ENCODE results near the gene CTRB1.
A peak's percentile ranks its signal among the peaks of the same experiment; 100 is the strongest.
"Not testable (repeated sequence)": the region's sequence is repeated elsewhere in the genome, so short reads cannot be mapped to it uniquely, and the experiment has no call there.

The CTRB1 gene

GRCh38 chr16:75256696-75257343 is 38.0 kb downstream of the CTRB1 start:
- no peak for DNase-seq (ENCODE audit: low spot score)

GRCh38 chr16:75257886-75258806 is 39.4 kb downstream of the CTRB1 start:
- DNase-seq (ENCODE audit: low spot score), result no peak

GRCh38 chr16:75258807-75259141 is 40.0 kb downstream of the CTRB1 start:
- DNase-seq (ENCODE audit: low spot score), result no peak

GRCh38 chr16:75260851-75261589 is 42.2 kb downstream of the CTRB1 start:
- DNase-seq (ENCODE audit: low spot score), result peak; percentile 71

- DNase-seq (ENCODE audit: low spot score), result no peak
These were observed 42.8 kb downstream of the CTRB1 start for GRCh38 chr16:75261590-75262078.

GRCh38 chr16:75262104-75262799 is 43.5 kb downstream of the CTRB1 start:
- no peak for DNase-seq (ENCODE audit: low spot score)

GRCh38 chr16:75262800-75263127 is 44.0 kb downstream of the CTRB1 start:
- DNase-seq (ENCODE audit: low spot score), result no peak

GRCh38 chr16:75263291-75263962 is 44.6 kb downstream of the CTRB1 start:
- DNase-seq (ENCODE audit: low spot score), result no peak

- DNase-seq (ENCODE audit: low spot score), result no peak
These were observed 45.2 kb downstream of the CTRB1 start for GRCh38 chr16:75263963-75264445.

GRCh38 chr16:75264457-75264998 is 45.7 kb downstream of the CTRB1 start:
- no peak for DNase-seq (ENCODE audit: low spot score)

GRCh38 chr16:75264999-75265910 is 46.5 kb downstream of the CTRB1 start:
- DNase-seq (ENCODE audit: low spot score), result no peak

GRCh38 chr16:75265911-75266701 is 47.3 kb downstream of the CTRB1 start:
- peak; percentile 76 for DNase-seq (ENCODE audit: low spot score)

- no peak for DNase-seq (ENCODE audit: low spot score)
These were observed 48.2 kb downstream of the CTRB1 start for GRCh38 chr16:75266738-75267630.

- peak; percentile 54 for DNase-seq (ENCODE audit: low spot score)
These were observed 49.0 kb downstream of the CTRB1 start for GRCh38 chr16:75267631-75268264.

- DNase-seq (ENCODE audit: low spot score), result not testable (repeated sequence)
These were observed 50.6 kb downstream of the CTRB1 start for GRCh38 chr16:75269358-75269757.

GRCh38 chr16:75271441-75272096 is 52.8 kb downstream of the CTRB1 start:
- DNase-seq (ENCODE audit: low spot score), result no peak

- DNase-seq (ENCODE audit: low spot score), result no peak
These were observed 53.3 kb downstream of the CTRB1 start for GRCh38 chr16:75272097-75272551.

All from D341Med (cell line).